Neural cell (in vitro differentiated cells): ENCODE results near the gene ZNF839.

ENCODE experiments used
- EP300 ChIP-seq: fragments of 450-650 bp; conservative IDR thresholded peaks from 2 replicates; pipeline ENCODE4 v1.6.1; 2014; ENCODE audit warnings: antibody characterized with exemption, mild to moderate bottlenecking, moderate library complexity; ENCODE audit not compliant: poor library complexity, severe bottlenecking
- EZH2 ChIP-seq: fragments of 200-600, 300-800 bp; shearing (Covaris generic), sonication (generic); IDR thresholded peaks from 2 replicates; pipeline ENCODE4 v1.6.1; 2014; ENCODE audit warnings: antibody characterized with exemption, low read length, borderline replicate concordance, mild to moderate bottlenecking; ENCODE audit not compliant: insufficient read depth, poor library complexity, severe bottlenecking
- MXI1 ChIP-seq: fragments of 450-650 bp; conservative IDR thresholded peaks from 2 replicates; pipeline ENCODE4 v1.6.1; 2014; ENCODE audit warnings: antibody characterized with exemption, mild to moderate bottlenecking; ENCODE audit not compliant: poor library complexity, severe bottlenecking
- POLR2AphosphoS5 ChIP-seq: IDR thresholded peaks from 2 replicates; pipeline ENCODE4 v1.6.1; 2012
- RAD21 ChIP-seq: fragments of 450-650 bp; conservative IDR thresholded peaks from 2 replicates; pipeline ENCODE4 v1.6.1; 2014; ENCODE audit warnings: antibody characterized with exemption, mild to moderate bottlenecking, moderate library complexity
- SMC3 ChIP-seq: fragments of 450-650 bp; conservative IDR thresholded peaks from 2 replicates; pipeline ENCODE4 v1.6.1; 2014; ENCODE audit warnings: antibody characterized with exemption, mild to moderate bottlenecking, moderate library complexity; ENCODE audit not compliant: poor library complexity
- TAF1 ChIP-seq: IDR thresholded peaks from 2 replicates; pipeline ENCODE4 v1.6.1; 2012; ENCODE audit warnings: low read depth
- TF ChIP-seq, protein P1 (sequence below): fragments of 450-650 bp; IDR thresholded peaks from 2 replicates; pipeline ENCODE4 v1.5.1; 2014; ENCODE audit warnings: antibody characterized with exemption, mild to moderate bottlenecking, moderate library complexity; ENCODE audit not compliant: poor library complexity, severe bottlenecking

DNA sequence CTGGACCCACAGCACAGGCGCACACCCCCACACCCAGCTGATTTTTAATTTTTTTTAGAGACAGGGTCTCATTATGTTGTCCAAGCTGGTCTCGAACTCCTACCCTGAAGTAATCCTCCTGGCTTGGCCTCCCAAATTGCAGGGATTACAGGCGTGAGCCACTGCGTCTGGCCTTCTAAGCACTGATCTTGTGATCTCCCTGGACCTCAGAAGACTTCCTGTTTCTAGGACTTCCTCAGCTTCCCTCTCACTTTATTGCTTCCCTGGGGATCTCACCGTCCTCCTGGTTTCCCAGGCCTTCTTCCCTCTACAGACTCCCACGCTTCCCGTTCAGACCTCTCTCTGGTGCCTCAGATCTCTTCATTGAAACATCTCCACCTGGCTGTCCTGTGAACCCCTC is 13.8 kb downstream of the ZNF839 start:
- TF ChIP-seq TAF1 (no peak), EP300 (no peak), POLR2AphosphoS5 (no peak), SMC3 (no peak), EZH2 (no peak), RAD21 (no peak), MXI1 (no peak)
- TF ChIP-seq, protein P1, sequence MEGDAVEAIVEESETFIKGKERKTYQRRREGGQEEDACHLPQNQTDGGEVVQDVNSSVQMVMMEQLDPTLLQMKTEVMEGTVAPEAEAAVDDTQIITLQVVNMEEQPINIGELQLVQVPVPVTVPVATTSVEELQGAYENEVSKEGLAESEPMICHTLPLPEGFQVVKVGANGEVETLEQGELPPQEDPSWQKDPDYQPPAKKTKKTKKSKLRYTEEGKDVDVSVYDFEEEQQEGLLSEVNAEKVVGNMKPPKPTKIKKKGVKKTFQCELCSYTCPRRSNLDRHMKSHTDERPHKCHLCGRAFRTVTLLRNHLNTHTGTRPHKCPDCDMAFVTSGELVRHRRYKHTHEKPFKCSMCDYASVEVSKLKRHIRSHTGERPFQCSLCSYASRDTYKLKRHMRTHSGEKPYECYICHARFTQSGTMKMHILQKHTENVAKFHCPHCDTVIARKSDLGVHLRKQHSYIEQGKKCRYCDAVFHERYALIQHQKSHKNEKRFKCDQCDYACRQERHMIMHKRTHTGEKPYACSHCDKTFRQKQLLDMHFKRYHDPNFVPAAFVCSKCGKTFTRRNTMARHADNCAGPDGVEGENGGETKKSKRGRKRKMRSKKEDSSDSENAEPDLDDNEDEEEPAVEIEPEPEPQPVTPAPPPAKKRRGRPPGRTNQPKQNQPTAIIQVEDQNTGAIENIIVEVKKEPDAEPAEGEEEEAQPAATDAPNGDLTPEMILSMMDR = no peak
